Ovary (tissue), 9 donors: Measurements from ENCODE around the gene CLBA1. TPM values are rescaled to one million over a fixed set of nuclear protein-coding genes. Genes with fewer than 3 reads are reported as not detected.

ENCODE experiments used
- DNase-seq, 5 donors: peaks; one replicate each; pipeline ENCODE4 v3.0.0-alpha.2; 2019 to 2020
- H3K27ac ChIP-seq, 2 donors: fragments of 200-600 bp; one replicate each; pipeline versions ENCODE4 v1.5.1 to v1.8.0; 2019 to 2022
- H3K27me3 ChIP-seq: fragments of 200-600 bp; one replicate; pipeline ENCODE4 v1.8.0; 2022
- H3K36me3 ChIP-seq: fragments of 200-600 bp; sonication (generic); one replicate; pipeline ENCODE4 v1.5.1; 2019
- H3K4me1 ChIP-seq: one replicate; pipeline ENCODE4 v1.8.1; 2013; ENCODE audit warnings: mild to moderate bottlenecking, moderate library complexity; ENCODE audit not compliant: insufficient read depth
- H3K4me3 ChIP-seq: fragments of 200-600 bp; sonication (generic); one replicate; pipeline ENCODE4 v1.5.1; 2017
- H3K9me3 ChIP-seq, 2 donors: fragments of 200-600 bp in 1 of 2; sonication (generic) in 1 of 2; one replicate each; pipeline versions ENCODE4 v1.5.1 to v1.8.1; 2013 to 2019; ENCODE audit warnings: mild to moderate bottlenecking in 1 of 2, moderate library complexity in 1 of 2
- CTCF ChIP-seq, 3 donors: fragments of 450-650 bp in 2 of 3; fragments of 200-600 bp in 1 of 3; IDR thresholded peaks; one replicate each; pipeline versions ENCODE4 v1.5.1 to v1.8.0; 2016 to 2022; ENCODE audit warnings: antibody characterized with exemption in 3 of 3, mild to moderate bottlenecking in 1 of 3
- EP300 ChIP-seq: sonication (generic); formaldehyde crosslinking; IDR thresholded peaks from one replicate; pipeline ENCODE4 v1.6.1; 2017; ENCODE audit warnings: antibody characterized with exemption
- POLR2A ChIP-seq: fragments of 450-650 bp; IDR thresholded peaks from one replicate; pipeline ENCODE4 v1.6.1; 2017; ENCODE audit warnings: antibody characterized with exemption, mild to moderate bottlenecking, moderate library complexity
- WGBS, 3 donors: extraction: QIAGEN DNeasy Blood & Tissue Kit in 1 of 3; methylation state at CpG; one replicate each; pipeline versions ENCODE4 v1.1.5 to v1.1.7; 2013 to 2017; 5-methylcytosine and 5-hydroxymethylcytosine counted together
- intact Hi-C, 4 donors: fragments of 100-400 bp; cut with DNase I; formaldehyde crosslinking; loops; one replicate each; pipeline versions ENCODE4 v1.11.0 to v1.15.1; 2022 to 2023
- polyA plus RNA-seq, 2 donors: library from polyadenylated mRNA; stranded (reverse); fragments of 200-250 nt in 1 of 2; fragments of 350-450 nt in 1 of 2; fragmentation: Illumina TruSeq in 1 of 2; extraction: RNeasy Lipid Tissue Mini Kit (QIAGEN cat#74804) in 1 of 2; gene quantifications; one replicate each; pipeline ENCODE4 v1.2.3, GENCODE V29; 2013 to 2014
- total RNA-seq, 7 donors: library from RNA; depleted of rRNA in 2 of 7; stranded (reverse); fragments of >200 nt in 2 of 7; fragmentation: NEBNext Ultra II Directional in 3 of 7; extraction: Animal tissue kit (Norgen Biotek cat#: 25700) in 3 of 7; gene quantifications; one replicate each; pipeline versions ENCODE4 v1.1.0 to v1.2.4, GENCODE V29; 2016 to 2023
- donor health status: DM: no; HTN: no; CAD: no; lungs with moderate emphysema.
- donor health status: DM: no; HTN: no; CAD: no.
- donor health status: Bipolar disorder and iron deficiency.
- donor health status: DM: yes; HTN: yes; CAD: no.
- donor health status: DM: no; HTN: no; CAD: no.
- donor health status: DM: yes; HTN: yes; CAD: no.

The CLBA1 gene
- total and polyA plus RNA-seq, 9 donors = 3.5 to 15.7 (median 6.7) TPM

GRCh38 chr14:104977008-104977680 is 8.4 kb upstream of the CLBA1 start:
- 58 to 66% (median 63%) methylated on average over 11 of the region's 11 CpGs for WGBS, 3 donors
- peak in 3 of 5 donors; percentile 25 to 42 (median 35) for DNase-seq

GRCh38 chr14:104977681-104978653 is 7.6 kb upstream of the CLBA1 start, which contains the start of gene AHNAK2:
AHNAK2 (minus strand) TSS chr14:104978374; CDS start chr14:104978237, 137 bp downstream.
- Histone ChIP-seq H3K9me3 (no peaks in the 10 kb centered on the region), H3K4me3 (peak within 1 kb of the TSS; percentile 33), H3K27me3 (no peaks in the 10 kb centered on the region), H3K36me3 (no peaks in the 10 kb centered on the region), H3K27ac (no peak within 1 kb of the TSS), H3K4me1 (peaks cover 22% of the 10 kb centered on the region)
- peak in 3 of 5 donors; percentile 35 to 60 (median 56) for DNase-seq
- 2 to 8% (median 2%) methylated on average over 53 to 111 of the region's 111 CpGs for WGBS, 3 donors
- TF ChIP-seq CTCF (IDR thresholded peaks at IDR 0.05) (no peak), POLR2A (no peak), EP300 (no peak)
- intact Hi-C loops = loop anchor here in 2 of 4 donors (5.0 to 10.0 kb wide), 2 partner anchors 67 to 69 kb away; no protein-coding TSS in a partner anchor

More at GRCh38 chr14:104977008-104977680, 8.4 kb upstream of the CLBA1 start:
- Histone ChIP-seq H3K27me3 (no peaks in the 10 kb centered on the region), H3K4me3 (peak overlapping the region; percentile 33), H3K36me3 (no peaks in the 10 kb centered on the region), H3K4me1 (peaks cover 29% of the 10 kb centered on the region), H3K27ac (no peak overlapping the region), H3K9me3 (no peaks in the 10 kb centered on the region)
- intact Hi-C loops = loop anchor here in 2 of 4 donors (5.0 to 10.0 kb wide), 2 partner anchors 68 to 70 kb away; no protein-coding TSS in a partner anchor
- TF ChIP-seq CTCF (IDR thresholded peaks at IDR 0.05) = no peak
- no peak for TF ChIP-seq POLR2A
- no peak for TF ChIP-seq EP300

GRCh38 chr14:104978746-104979691 is 6.6 kb upstream of the CLBA1 start:
- intact Hi-C loops = loop anchor here in 2 of 4 donors (5.0 to 10.0 kb wide), 2 partner anchors 66 to 68 kb away; no protein-coding TSS in a partner anchor
- H3K9me3 ChIP-seq = no peaks in the 10 kb centered on the region

More at GRCh38 chr14:104978746-104979691, 6.6 kb upstream of the CLBA1 start:
- H3K4me3 ChIP-seq = peak overlapping the region; percentile 33
- no peak for TF ChIP-seq EP300
- TF ChIP-seq POLR2A = no peak
- TF ChIP-seq CTCF (IDR thresholded peaks at IDR 0.05) = no peak
- DNase-seq = peak in 3 of 5 donors; percentile 25 to 36 (median 33)
- H3K4me1 ChIP-seq = peaks cover 14% of the 10 kb centered on the region
- no peaks in the 10 kb centered on the region for H3K36me3 ChIP-seq
- H3K27me3 ChIP-seq = no peaks in the 10 kb centered on the region
- 57 to 68% (median 66%) methylated on average over 32 of the region's 32 CpGs for WGBS, 3 donors
- no peak overlapping the region for H3K27ac ChIP-seq
